IPS-11a (cell line): ENCODE measurements around the gene RNF225.
"Not testable (repeated sequence)": the region's sequence is repeated elsewhere in the genome, so short reads cannot be mapped to it uniquely, and the experiment has no call there.

Experiments used
- H3K4me3 ChIP-seq: one replicate; pipeline ENCODE4 v1.5.1; 2013; ENCODE audit warnings: low read depth, low read length, control low read depth

Gene RNF225

DNA sequence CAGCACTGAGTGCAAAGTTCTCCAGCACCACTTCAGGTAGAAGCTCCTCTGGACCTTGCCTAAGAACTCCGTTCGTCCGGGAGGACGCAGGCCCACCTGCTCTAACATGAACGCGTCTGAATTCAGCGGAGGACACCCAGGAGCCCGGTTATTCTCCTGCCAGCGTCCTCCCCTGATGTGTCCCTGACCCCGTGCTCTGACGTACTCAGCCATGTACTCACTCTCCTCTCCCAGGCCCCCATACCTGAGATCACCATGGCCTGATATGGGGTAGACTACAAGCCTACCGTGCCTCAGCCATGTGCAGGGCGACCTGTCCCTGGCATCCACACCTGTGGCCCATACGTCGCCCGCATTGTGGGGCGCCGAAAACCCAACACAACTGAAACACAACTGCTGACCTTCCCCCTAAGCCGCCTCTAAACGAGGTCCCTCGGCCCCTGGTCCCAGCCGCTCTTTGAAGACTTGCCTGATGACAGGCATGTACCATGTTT lies 12.2 kb downstream of the RNF225 start:
- H3K4me3 ChIP-seq: peak overlapping the region; percentile 92

- H3K4me3 ChIP-seq: peak within 1 kb of the TSS; percentile 92
Measured at GRCh38 chr19:58408152-58409009, 12.9 kb downstream of the RNF225 start, which contains the start of gene ZNF584. Gene ZNF584, plus strand, starts transcription at chr19:58408649. Its CDS starts 499 bp downstream, at chr19:58409148.

DNA sequence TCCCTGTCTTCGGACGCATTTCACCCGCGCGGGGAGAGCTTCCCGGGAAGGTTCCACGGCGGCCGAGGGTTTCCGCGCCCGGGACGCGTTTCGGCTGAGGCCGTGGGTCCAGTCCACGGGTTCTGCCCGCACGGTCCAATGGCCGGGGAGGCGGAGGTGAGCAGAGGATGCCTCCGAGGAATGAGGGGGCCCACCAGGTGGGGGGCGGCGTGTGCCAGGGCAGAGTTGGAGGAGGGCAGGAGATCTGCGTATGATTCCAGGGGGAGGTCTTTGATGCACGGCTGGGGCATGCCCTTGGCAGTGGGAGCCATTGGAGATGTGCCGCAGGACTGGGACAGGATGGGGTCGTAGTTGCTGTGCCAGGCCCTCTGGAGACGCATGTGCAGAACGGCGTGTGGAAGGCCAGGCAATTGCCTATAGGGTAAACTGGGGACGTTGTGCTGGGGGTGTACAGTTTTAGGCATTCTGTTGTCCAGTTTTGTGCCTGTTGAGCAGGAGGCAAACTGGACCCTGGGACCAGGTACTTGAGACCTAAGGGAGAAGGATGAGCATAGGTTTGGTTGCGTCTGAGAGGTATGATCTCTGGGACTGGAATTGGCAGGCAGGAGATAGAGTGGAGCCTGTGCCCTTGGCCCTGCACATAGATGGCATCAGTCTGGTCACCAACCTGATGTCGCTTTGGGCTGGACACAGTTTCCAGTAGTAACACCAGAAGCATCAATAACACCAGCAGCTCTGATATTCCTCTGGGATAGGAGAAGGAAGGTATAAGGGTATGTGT lies 13.7 kb downstream of the RNF225 start:
- peak overlapping the region; percentile 92 for H3K4me3 ChIP-seq

DNA sequence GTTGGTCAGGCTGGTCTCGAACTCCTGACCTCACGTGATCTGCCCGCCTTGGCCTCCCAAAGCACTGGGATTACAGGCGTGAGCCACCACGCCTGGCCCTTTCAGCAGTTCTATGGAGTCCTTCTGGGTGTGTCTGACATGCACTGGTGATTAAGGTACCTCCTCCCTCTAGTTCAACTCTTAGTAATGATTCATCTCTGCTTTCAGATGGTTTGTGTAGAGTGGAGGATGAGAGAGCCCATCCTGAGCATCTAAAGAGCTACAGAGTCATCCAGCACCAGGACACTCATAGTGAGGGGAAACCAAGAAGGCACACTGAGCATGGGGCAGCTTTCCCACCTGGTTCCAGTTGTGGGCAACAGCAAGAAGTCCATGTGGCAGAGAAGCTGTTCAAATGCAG lies 21.1 kb downstream of the RNF225 start:
- no peak overlapping the region for H3K4me3 ChIP-seq

DNA sequence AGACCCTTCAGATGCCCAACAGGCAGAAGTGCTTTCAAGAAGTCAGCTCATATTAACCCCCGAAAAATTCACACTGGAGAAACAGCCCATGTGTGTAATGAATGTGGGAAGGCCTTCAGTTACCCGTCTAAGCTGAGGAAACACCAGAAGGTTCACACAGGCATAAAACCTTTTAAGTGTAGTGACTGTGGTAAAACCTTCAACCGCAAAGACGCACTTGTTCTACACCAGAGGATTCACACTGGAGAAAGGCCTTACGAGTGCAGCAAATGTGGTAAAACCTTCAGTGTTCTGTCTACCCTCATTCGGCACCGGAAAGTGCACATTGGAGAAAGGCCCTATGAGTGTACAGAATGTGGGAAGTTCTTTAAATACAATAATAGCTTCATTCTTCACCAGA lies 21.6 kb downstream of the RNF225 start:
- no peak overlapping the region for H3K4me3 ChIP-seq

- H3K4me3 ChIP-seq: no peak overlapping the region
Measured at GRCh38 chr19:58428617-58429016, 33.2 kb downstream of the RNF225 start.

GRCh38 chr19:58429745-58430144 lies 34.3 kb downstream of the RNF225 start:
- no peak overlapping the region for H3K4me3 ChIP-seq

GRCh38 chr19:58434217-58434616 lies 38.8 kb downstream of the RNF225 start:
- no peak overlapping the region for H3K4me3 ChIP-seq

GRCh38 chr19:58439576-58440554 lies 44.4 kb downstream of the RNF225 start, which contains the start of gene ZNF132:
Gene ZNF132, minus strand, starts transcription at chr19:58440153. Its CDS starts 332 bp downstream, at chr19:58439821.
- H3K4me3 ChIP-seq: peak within 1 kb of the TSS; percentile 86

DNA sequence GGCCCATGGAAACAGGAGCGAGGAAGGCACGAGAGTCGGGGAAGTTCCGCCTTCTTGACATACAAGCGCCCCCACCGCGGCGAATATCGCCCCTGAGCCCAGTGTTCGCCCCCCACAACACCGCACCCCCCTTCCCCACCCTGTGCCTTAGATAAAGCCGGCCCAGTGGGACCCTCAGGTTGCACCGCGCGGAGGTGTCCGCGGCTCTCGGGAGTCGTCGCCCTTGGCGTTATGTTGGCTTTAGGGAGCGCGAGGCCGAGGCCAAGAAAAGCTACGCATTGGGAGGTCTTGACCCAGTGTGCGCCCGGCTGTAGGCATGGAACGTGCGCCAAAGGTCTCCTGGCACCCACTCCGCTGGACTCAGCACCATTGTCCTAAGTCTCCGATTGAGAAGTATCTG lies 45.1 kb downstream of the RNF225 start:
- H3K4me3 ChIP-seq: peak overlapping the region; percentile 51

GRCh38 chr19:58442986-58443385 lies 47.5 kb downstream of the RNF225 start:
- not testable (repeated sequence) for H3K4me3 ChIP-seq
